ENCODE data around the gene CXCR2.

The CXCR2 gene

GRCh38 chr2:218180467-218181114, 54.8 kb downstream of the CXCR2 start:
- H3K27ac ChIP-seq (ENCODE audit: poor library complexity, severe bottlenecking): no peak overlapping the region
- H3K4me3 ChIP-seq (ENCODE audit: severe bottlenecking): no peak overlapping the region
- no peaks in the 10 kb centered on the region for H3K36me3 ChIP-seq (ENCODE audit: low read depth)
- H3K4me1 ChIP-seq (ENCODE audit: insufficient read depth, poor library complexity, severe bottlenecking): no peaks in the 10 kb centered on the region
- no peak for TF ChIP-seq CTCF (IDR thresholded peaks at IDR 0.05; ENCODE audit: poor library complexity, severe bottlenecking)
- DNase-seq (ENCODE audit: low spot score) (no peak), ATAC-seq (ENCODE audit: low read depth) (no peak)
- H3K27me3 ChIP-seq (ENCODE audit: insufficient read depth, poor library complexity, severe bottlenecking): no peaks in the 10 kb centered on the region
- no peaks in the 10 kb centered on the region for H3K9me3 ChIP-seq (ENCODE audit: severe bottlenecking)

GRCh38 chr2:218184331-218184730, 58.5 kb downstream of the CXCR2 start:
- no peak for TF ChIP-seq CTCF (IDR thresholded peaks at IDR 0.05; ENCODE audit: poor library complexity, severe bottlenecking)
- Histone ChIP-seq H3K27me3 (ENCODE audit: insufficient read depth, poor library complexity, severe bottlenecking) (no peaks in the 10 kb centered on the region), H3K4me1 (ENCODE audit: insufficient read depth, poor library complexity, severe bottlenecking) (no peaks in the 10 kb centered on the region), H3K36me3 (ENCODE audit: low read depth) (no peaks in the 10 kb centered on the region), H3K27ac (ENCODE audit: poor library complexity, severe bottlenecking) (no peak overlapping the region), H3K9me3 (ENCODE audit: severe bottlenecking) (no peaks in the 10 kb centered on the region), H3K4me3 (ENCODE audit: severe bottlenecking) (no peak overlapping the region)
- ATAC-seq (ENCODE audit: low read depth): no peak
- DNase-seq (ENCODE audit: low spot score): no peak

GRCh38 chr2:218186355-218186766, 60.5 kb downstream of the CXCR2 start:
- Histone ChIP-seq H3K4me3 (ENCODE audit: severe bottlenecking) (no peak overlapping the region), H3K4me1 (ENCODE audit: insufficient read depth, poor library complexity, severe bottlenecking) (no peaks in the 10 kb centered on the region), H3K27me3 (ENCODE audit: insufficient read depth, poor library complexity, severe bottlenecking) (no peaks in the 10 kb centered on the region), H3K36me3 (ENCODE audit: low read depth) (no peaks in the 10 kb centered on the region), H3K9me3 (ENCODE audit: severe bottlenecking) (no peaks in the 10 kb centered on the region), H3K27ac (ENCODE audit: poor library complexity, severe bottlenecking) (no peak overlapping the region)
- peak; percentile 91 for ATAC-seq (ENCODE audit: low read depth)
- peak; percentile 88 for TF ChIP-seq CTCF (IDR thresholded peaks at IDR 0.05; ENCODE audit: poor library complexity, severe bottlenecking)
- DNase-seq (ENCODE audit: low spot score): no peak

Measured in RWPE2 (cell line).